ENCODE measurements around the gene TEPSIN.

DNA sequence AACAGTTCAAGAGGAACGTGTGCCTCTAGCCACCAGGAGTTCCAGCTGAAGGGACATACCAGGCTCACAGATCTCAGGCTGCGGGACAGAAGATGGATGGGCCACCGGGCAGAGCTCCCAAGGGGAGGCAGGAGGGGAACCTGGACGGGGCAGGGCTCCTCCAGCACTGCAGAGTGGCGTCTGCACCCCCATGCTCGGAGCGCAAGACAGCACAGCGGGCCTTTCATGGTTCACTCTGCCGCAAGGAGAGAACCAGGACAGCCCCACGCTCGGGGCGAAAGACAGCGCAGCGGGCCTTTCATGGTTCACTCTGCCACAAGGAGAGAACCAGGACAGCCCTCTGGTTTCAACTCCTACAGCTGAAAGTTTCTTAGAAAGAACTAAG is 35.6 kb upstream of the TEPSIN start:
- TF ChIP-seq CTCF (IDR thresholded peaks at IDR 0.05; ENCODE audit: low read length) (no peak), EZH2 (optimal IDR thresholded peaks at IDR 0.05; ENCODE audit: low read depth, low read length) (no peak), EZH2phosphoT487 (IDR thresholded peaks at IDR 0.05; ENCODE audit: low read length) (no peak)
